Measurements from ENCODE around the gene MVK.

DNA sequence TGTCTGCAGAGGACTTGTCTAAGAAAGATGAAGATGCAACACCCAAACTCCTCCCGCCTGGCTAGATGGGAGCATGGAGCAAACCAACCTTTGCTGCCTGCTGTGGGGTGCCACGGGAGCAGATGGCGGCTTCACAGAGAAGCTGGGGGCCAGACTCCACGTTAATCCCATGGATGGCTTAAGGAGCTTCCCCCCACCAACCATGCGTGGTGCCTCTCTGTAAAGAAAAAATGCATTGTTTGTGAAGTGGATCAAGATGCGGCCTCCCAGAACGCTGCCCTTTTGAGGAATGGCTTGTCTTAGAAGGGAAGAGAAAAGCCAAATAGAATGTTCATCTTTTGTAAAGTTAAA lies 15.6 kb downstream of the MVK start:
- TF ChIP-seq, protein P1, sequence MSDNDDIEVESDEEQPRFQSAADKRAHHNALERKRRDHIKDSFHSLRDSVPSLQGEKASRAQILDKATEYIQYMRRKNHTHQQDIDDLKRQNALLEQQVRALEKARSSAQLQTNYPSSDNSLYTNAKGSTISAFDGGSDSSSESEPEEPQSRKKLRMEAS (IDR thresholded peaks at IDR 0.05): no peak
- TF ChIP-seq, protein P2, sequence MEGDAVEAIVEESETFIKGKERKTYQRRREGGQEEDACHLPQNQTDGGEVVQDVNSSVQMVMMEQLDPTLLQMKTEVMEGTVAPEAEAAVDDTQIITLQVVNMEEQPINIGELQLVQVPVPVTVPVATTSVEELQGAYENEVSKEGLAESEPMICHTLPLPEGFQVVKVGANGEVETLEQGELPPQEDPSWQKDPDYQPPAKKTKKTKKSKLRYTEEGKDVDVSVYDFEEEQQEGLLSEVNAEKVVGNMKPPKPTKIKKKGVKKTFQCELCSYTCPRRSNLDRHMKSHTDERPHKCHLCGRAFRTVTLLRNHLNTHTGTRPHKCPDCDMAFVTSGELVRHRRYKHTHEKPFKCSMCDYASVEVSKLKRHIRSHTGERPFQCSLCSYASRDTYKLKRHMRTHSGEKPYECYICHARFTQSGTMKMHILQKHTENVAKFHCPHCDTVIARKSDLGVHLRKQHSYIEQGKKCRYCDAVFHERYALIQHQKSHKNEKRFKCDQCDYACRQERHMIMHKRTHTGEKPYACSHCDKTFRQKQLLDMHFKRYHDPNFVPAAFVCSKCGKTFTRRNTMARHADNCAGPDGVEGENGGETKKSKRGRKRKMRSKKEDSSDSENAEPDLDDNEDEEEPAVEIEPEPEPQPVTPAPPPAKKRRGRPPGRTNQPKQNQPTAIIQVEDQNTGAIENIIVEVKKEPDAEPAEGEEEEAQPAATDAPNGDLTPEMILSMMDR (IDR thresholded peaks at IDR 0.05; ENCODE audit: low read depth, low read length, missing input control): no peak
- TF ChIP-seq JUND (IDR thresholded peaks at IDR 0.05) (no peak), RAD21 (IDR thresholded peaks at IDR 0.05) (no peak), GABPA (IDR thresholded peaks at IDR 0.05 in 1 of 2, conservative IDR thresholded peaks at IDR 0.05 in 1 of 2) (no peak)

All from liver (tissue), 3 donors.